ENCODE measurements around the gene ATP7B. TPM values are rescaled to one million over a fixed set of nuclear protein-coding genes. Genes with fewer than 3 reads are reported as not detected.
"Not testable (repeated sequence)": the region's sequence is repeated elsewhere in the genome, so short reads cannot be mapped to it uniquely, and the experiment has no call there.

Gene ATP7B
- total RNA-seq, 1 donor: 5.6 TPM

GRCh38 chr13:51996641-51997040, 14.6 kb downstream of the ATP7B start:
- no peak for DNase-seq (ENCODE audit: low read depth)
- TF ChIP-seq, protein P1, sequence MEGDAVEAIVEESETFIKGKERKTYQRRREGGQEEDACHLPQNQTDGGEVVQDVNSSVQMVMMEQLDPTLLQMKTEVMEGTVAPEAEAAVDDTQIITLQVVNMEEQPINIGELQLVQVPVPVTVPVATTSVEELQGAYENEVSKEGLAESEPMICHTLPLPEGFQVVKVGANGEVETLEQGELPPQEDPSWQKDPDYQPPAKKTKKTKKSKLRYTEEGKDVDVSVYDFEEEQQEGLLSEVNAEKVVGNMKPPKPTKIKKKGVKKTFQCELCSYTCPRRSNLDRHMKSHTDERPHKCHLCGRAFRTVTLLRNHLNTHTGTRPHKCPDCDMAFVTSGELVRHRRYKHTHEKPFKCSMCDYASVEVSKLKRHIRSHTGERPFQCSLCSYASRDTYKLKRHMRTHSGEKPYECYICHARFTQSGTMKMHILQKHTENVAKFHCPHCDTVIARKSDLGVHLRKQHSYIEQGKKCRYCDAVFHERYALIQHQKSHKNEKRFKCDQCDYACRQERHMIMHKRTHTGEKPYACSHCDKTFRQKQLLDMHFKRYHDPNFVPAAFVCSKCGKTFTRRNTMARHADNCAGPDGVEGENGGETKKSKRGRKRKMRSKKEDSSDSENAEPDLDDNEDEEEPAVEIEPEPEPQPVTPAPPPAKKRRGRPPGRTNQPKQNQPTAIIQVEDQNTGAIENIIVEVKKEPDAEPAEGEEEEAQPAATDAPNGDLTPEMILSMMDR (IDR thresholded peaks at IDR 0.05; ENCODE audit: insufficient read depth, low read depth, low read length): no peak
- H3K4me3 ChIP-seq (ENCODE audit: low read depth, low read length): no peak overlapping the region

DNA sequence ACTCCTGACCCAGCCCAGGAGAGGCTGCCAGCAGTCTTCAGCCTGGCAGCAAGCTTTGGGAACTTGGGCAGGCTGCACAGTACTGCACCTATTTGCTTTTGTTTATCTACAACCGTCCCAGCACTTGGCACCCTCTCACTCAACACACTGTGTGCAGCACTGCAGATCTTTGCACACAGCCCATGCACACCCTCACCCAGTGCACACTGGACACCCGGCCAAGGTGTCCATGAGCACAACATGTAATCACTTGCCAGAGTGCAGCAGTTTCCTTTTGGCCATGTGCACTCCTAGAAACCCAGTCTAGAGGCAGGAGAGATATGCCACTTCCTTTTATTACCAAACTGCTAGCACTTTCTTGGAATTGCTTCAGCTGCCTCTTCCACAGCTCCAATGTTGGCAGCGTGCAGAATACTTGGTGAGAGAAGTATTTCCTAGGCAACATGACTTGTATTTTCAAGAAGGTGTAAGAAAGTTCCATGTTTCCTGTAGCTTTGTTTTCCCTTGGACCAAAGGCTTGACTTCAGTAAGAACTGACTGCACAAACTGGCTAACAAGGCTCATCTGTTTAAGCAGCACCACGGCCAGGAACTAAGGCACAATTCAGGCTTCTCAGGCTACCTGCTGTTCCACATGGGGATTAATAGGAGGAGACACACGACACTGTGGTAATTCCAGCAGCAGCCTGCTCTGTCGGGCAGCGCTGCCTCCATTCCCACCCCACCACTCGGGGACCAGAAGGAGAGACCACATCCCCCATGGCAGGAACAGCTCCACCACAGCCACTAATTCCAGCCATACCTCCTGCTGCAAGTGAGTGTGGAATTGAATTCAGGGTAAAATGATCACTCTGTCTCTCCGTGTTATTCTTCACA, 15.3 kb downstream of the ATP7B start:
- DNase-seq (ENCODE audit: low read depth): no peak
- no peak overlapping the region for H3K4me3 ChIP-seq (ENCODE audit: low read depth, low read length)

GRCh38 chr13:51993713-51994112, 17.5 kb downstream of the ATP7B start:
- no peak overlapping the region for H3K4me3 ChIP-seq (ENCODE audit: low read depth, low read length)
- TF ChIP-seq, protein P1 (IDR thresholded peaks at IDR 0.05; ENCODE audit: insufficient read depth, low read depth, low read length): no peak
- DNase-seq (ENCODE audit: low read depth): no peak

More for the DNA sequence above, 15.3 kb downstream of the ATP7B start:
- TF ChIP-seq, protein P1 (IDR thresholded peaks at IDR 0.05; ENCODE audit: insufficient read depth, low read depth, low read length): no peak

DNA sequence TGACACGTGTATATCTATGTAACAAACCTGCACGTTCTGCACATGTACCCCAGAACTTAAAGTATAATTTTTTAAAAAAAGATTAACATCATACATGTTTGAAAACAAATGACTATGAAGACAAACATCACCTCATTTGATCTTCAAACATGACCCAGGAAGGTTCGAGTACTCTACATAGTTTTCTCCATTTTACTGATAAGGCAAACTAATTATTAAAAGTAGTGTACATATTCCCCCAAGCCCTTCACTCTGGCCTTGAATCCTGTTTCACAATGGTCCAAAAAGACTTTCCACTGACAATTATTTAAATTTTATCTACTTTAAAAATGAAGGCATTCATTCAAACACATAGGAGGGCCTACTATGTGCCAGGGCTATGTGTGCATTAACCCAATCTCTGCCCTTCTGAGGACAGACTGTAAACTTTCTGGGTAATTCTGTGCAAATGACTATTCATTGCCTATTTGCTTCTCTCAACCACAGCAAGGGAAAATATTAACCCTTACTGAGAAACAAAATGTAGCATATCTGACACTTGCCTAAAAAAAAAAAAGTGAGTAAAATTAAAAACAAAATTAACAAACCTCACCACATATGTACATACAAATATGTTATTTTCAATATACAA, 22.1 kb downstream of the ATP7B start:
- DNase-seq (ENCODE audit: low read depth): no peak
- no peak overlapping the region for H3K4me3 ChIP-seq (ENCODE audit: low read depth, low read length)
- TF ChIP-seq, protein P1 (IDR thresholded peaks at IDR 0.05; ENCODE audit: insufficient read depth, low read depth, low read length): no peak

DNA sequence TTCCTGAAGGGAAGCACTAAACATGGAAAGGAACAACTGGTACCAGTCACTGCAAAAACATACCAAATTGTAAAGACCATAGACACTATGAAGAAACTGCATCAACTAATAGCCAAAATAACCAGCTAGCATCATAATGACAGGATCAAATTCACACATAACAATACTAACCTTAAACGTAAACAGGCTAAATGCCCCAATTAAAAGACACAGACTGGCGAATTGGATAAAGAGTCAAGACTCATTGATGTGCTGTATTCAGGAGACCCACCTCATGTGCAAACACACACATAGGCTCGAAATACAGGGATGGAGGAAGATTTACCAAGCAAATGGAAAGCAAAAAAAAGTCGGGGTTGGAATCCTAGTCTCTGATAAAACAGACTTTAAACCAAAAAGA, 26.3 kb downstream of the ATP7B start:
- not testable (repeated sequence) for H3K4me3 ChIP-seq (ENCODE audit: low read depth, low read length); DNase-seq (ENCODE audit: low read depth)

DNA sequence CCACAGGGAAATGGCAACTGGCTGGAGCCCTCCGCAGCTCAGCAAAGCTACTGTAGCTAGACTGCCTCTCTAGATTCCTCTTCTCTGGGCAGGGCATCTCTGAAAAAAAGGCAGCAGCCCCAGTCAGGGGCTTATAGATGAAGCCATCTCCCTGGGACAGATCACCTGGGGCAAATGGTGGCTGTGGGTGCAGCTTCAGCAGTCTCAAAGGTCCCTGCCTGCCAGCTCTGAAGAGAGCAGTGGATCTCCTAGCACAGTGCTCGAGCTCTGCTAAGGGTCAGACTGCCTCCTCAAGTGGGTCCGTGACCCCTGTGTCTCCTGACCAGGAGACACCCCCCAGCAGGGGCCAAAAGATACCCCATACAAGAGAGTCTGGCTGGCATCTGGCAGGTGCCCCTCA, 28.0 kb downstream of the ATP7B start:
- not testable (repeated sequence) for H3K4me3 ChIP-seq (ENCODE audit: low read depth, low read length); DNase-seq (ENCODE audit: low read depth)

DNA sequence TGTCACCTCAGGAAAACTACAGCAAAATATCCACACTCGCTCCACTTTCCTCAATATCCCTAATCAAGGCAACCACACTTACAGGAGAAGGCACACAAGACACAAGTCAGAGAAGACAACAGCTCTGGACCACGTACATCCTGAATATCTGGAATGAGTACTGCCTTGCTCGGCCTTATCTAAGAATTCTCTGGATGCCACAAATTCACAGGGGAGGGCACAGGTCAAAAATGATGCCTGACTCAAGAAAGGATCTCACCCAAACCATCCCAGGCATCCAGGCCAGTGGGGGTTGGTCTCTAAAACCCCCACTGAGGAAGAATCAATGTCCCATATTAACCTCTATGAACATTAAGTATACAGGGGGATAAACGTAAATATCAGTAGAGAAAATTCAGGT, 29.9 kb downstream of the ATP7B start:
- TF ChIP-seq, protein P1 (IDR thresholded peaks at IDR 0.05; ENCODE audit: insufficient read depth, low read depth, low read length): no peak
- DNase-seq (ENCODE audit: low read depth): no peak
- H3K4me3 ChIP-seq (ENCODE audit: low read depth, low read length): no peak overlapping the region
